Measurements from ENCODE around the gene UGT1A9.
"Not testable (repeated sequence)": the region's sequence is repeated elsewhere in the genome, so short reads cannot be mapped to it uniquely, and the experiment has no call there.

The UGT1A9 gene

DNA sequence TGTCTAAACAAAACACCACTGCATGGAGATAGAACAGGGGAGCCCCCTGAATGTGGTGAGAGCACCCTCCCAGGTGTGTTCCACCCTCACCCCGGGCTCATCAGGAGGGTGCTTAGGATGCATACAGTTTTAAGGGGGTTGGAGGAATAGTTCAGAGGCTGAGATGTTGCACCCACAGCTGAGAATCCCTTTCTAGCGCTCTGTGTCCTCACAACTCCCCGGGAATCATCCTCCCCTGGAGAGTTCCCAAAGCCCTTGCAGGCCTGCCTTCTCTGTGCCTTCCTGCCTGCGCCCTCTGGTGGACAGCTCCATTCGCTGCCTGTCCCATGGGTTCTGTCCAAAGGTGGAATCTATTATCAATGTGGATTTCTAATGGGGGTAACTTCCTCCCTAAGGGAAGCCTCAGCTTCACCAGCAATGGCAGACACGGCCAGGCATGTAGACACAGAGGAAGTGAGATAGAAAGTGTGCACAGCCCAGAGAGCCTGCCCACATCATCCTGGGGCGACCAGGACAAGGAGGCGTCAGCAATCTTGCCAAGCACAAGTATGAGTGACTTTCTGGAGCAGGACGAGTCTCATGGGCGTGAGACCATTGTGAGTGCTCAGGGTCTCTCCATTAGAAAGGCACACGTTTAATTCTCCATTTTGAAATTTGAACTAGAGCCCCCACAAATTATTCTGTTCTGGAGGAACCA is 39.8 kb downstream of the UGT1A9 start:
- DNase-seq (ENCODE audit: low read depth in 2 of 2): peak; percentile 14 to 49

DNA sequence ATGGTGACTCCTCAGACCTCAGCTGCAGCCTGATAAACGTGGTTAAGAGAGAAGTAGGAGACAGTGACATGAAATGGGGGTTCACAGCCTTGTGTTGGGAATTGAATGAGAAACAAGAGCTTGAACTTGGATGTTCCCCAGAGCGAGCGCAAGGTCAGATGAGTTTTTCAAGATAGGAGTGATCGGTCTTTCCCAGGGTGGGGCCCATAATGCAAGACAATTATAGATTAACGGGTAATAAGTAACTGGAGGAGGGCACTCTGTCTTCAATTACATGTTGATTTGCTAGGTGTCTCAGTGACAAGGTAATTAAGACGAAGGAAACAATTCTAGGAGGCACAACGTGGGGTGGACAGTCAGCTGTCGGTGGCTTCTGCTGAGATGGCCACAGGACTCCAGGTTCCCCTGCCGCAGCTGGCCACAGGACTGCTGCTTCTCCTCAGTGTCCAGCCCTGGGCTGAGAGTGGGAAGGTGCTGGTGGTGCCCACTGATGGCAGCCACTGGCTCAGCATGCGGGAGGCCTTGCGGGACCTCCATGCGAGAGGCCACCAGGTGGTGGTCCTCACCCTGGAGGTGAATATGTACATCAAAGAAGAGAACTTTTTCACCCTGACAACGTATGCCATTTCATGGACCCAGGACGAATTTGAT is 41.0 kb downstream of the UGT1A9 start, which contains the start of gene UGT1A5:
TSS of gene UGT1A5 (plus strand) at position 297 of the 651 bp plus-strand sequence. CDS start at position 382, 85 bp downstream.
- DNase-seq (ENCODE audit: low read depth in 2 of 2): no peak

GRCh38 chr2:233713262-233713615 is 41.5 kb downstream of the UGT1A9 start:
- no peak for DNase-seq (ENCODE audit: low read depth in 2 of 2)

- DNase-seq (ENCODE audit: low read depth in 2 of 2): no peak
Observed at GRCh38 chr2:233714121-233714520, 42.4 kb downstream of the UGT1A9 start.

GRCh38 chr2:233718552-233718951 is 46.9 kb downstream of the UGT1A9 start, which contains the start of gene UGT1A4:
TSS of gene UGT1A4 (plus strand) at chr2:233718736. CDS start at chr2:233718821, 85 bp downstream.
- DNase-seq (ENCODE audit: low read depth in 2 of 2): no peak

GRCh38 chr2:233728723-233729301 is 57.1 kb downstream of the UGT1A9 start, which contains the start of gene UGT1A3:
TSS of gene UGT1A3 (plus strand) at chr2:233729042. CDS start at chr2:233729127, 85 bp downstream.
- no peak for DNase-seq (ENCODE audit: low read depth in 2 of 2)

DNA sequence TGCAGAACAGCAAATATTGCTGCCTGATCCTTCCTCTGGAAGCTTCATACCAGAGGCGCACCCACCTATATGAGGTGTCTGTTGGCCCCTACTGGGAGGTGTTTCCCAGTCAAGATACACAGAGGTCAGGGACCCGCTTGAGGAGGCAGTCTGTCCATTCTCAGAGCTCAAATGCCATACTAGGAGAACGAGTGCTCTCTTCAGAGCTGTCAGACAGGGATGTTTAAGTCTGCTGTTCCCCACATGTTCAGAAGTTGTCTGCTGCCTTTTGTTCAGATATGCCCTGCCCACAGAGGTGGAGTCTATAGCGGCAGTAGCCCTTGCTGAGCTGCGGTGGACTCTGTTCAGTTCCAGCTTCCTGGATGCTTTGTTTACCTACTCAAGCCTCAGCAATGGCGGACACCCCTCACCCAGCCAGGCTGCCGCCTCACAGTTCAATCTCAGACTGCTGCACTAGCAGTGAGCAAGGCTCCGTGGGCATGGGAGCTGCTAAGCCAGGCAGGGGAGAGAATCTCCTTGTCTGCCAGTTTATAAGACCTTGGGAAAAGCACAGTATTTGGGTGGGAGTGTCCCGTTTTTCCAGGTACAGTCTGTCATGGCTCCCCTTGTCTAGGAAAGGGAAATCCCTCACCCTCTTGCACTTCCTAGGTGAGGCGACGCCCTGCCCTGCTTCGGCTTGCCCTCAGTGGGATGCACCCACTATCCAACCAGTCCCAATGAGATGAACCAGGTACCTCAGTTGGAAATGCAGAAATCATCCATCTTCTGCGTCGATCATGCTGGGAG is 65.4 kb downstream of the UGT1A9 start:
- not testable (repeated sequence) for DNase-seq (ENCODE audit: low read depth in 2 of 2)

- no peak for DNase-seq (ENCODE audit: low read depth in 2 of 2)
Observed at GRCh38 chr2:233740870-233741269, 69.2 kb downstream of the UGT1A9 start.

GRCh38 chr2:233743464-233744259 is 72.0 kb downstream of the UGT1A9 start:
- DNase-seq (ENCODE audit: low read depth in 2 of 2): no peak

GRCh38 chr2:233745073-233745755 is 73.5 kb downstream of the UGT1A9 start:
- DNase-seq (ENCODE audit: low read depth in 2 of 2): no peak

- not testable (repeated sequence) for DNase-seq (ENCODE audit: low read depth in 2 of 2)
Observed at GRCh38 chr2:233745838-233746237, 74.1 kb downstream of the UGT1A9 start.

- DNase-seq (ENCODE audit: low read depth in 2 of 2): no peak
Observed at GRCh38 chr2:233746475-233747282, 75.0 kb downstream of the UGT1A9 start.

DNA sequence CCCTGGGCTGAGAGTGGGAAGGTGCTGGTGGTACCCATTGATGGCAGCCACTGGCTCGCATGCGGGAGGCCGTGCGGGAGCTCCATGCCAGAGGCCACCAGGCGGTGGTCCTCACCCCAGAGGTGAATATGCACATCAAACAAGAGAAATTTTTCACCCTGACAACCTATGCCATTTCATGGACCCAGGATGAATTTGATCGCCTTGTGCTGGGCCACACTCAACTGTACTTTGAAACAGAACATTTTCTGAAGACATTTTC is 75.5 kb downstream of the UGT1A9 start:
- DNase-seq (ENCODE audit: low read depth in 2 of 2): no peak

DNA sequence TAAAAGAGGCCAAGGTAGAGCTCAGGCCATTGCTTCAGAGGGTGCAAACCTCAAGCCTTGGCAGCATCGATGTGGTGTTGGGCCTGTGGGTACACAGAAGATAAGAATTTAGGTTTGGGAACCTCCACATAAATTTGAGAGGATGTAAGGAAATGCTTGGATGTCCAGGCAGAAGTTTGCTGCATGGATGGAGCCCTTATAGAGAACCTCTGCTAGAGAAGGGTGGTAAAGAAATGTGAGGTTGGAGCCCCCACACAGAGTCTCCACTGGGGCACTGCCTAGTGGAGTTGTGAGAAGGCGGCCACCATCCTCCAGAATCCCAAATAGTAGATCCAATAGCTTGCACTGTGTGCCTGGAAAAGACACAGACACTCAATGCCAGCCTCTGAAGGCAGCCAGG is 79.0 kb downstream of the UGT1A9 start:
- not testable (repeated sequence) for DNase-seq (ENCODE audit: low read depth in 2 of 2)

DNA sequence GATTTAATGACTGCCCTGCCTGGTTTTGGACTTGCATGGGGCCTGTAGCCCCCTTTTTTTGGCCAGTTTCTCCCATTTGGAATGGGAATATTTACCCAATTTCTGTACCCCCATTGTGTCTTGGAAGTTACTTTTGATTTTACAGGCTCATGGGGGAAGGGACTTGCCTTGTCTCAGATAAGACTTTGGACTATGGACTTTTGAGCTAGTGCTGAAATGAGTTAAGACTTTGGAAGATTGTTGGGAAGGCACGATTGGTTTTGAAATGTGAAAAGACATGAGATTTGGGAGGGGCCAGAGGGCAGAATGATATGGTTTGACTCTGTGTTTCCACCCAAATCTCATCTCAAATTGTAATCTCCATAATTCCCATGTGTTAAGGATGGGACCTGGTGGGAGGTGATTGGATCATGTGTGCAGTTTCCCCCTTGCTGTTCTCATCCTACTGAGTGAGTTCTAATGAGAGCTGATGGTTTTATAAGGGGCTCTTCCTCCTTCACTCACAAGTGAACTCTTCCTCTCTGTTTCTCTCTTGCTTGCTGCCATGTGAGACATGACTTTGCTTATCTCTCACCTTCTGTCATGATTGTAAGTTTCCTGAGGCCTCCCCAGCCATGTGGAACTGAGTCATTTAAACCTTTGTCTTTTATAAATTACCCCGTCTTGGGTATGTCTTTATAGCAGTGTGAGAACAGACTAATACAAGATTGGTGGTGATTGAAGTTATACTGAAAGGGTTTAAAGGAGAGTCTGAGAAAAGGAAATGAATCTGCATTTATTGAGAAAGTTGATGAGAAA is 79.7 kb downstream of the UGT1A9 start:
- DNase-seq (ENCODE audit: low read depth in 2 of 2): not testable (repeated sequence)

- no peak for DNase-seq (ENCODE audit: low read depth in 2 of 2)
Observed at GRCh38 chr2:233754872-233755611, 83.3 kb downstream of the UGT1A9 start.

- no peak for DNase-seq (ENCODE audit: low read depth in 2 of 2)
Observed at GRCh38 chr2:233756429-233757081, 84.9 kb downstream of the UGT1A9 start.

DNA sequence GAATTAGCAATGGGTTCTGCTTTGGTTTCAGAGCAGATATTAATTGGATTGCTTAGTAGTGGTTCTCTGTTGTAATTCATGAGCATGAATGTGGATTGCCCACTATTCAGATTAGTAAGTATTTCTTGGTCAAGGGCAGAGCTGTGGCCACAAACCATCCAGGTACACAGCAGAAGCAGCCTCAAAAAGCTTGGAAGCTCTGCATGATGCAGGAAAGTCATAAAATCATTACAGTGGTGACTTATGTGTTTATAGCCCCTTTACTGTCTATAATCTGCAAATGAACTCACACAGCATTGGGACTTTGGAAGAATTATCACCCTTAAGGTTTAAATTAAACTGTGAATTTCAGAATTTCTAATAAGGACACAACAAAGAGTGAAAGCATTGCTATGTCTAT is 86.4 kb downstream of the UGT1A9 start:
- no peak for DNase-seq (ENCODE audit: low read depth in 2 of 2)

Measured in stimulated activated CD8-positive, alpha-beta memory T cell treated with anti-CD3 and anti-CD28 coated beads, Interleukin-7, amount 100 ng/mL, for 1 hour (primary cell).